Measurements from ENCODE around the gene GPX1. TPM values are rescaled to one million over a fixed set of nuclear protein-coding genes. Genes with fewer than 3 reads are reported as not detected.
"Not testable (repeated sequence)": the region's sequence is repeated elsewhere in the genome, so short reads cannot be mapped to it uniquely, and the experiment has no call there.

GPX1 gene
- 100 to 1,000 TPM; 123 to 207 TPM for total RNA-seq
- polyA plus RNA-seq (ENCODE audit: insufficient read depth, low read depth, low replicate concordance) = 129 TPM
- long read RNA-seq, donor 1, transcript GPX1-201 (1 exons, 1,135 nt) = minor isoform, 46 of 169 reads
- long read RNA-seq, donor 1, transcript GPX1-202 (2 exons, 1,151 nt) = major isoform, 122 of 169 reads
- long read RNA-seq, donor 1, partial matches to known transcripts = 0 of 169 reads
- long read RNA-seq, donor 1, other reads (novel, unspliced or antisense) = 0 of 169 reads
- long read RNA-seq, donor 2, transcript GPX1-202 (2 exons, 1,151 nt) = major isoform, 66 of 114 reads
- long read RNA-seq, donor 2, transcript GPX1-201 (1 exons, 1,135 nt) = minor isoform, 45 of 114 reads
- long read RNA-seq, donor 2, partial matches to known transcripts = 0 of 114 reads
- long read RNA-seq, donor 2, other reads (novel, unspliced or antisense) = 0 of 114 reads

- DNase-seq = peak; percentile 96
- Histone ChIP-seq H3K4me1 (peaks cover 10% of the 10 kb centered on the region), H3K9me3 (no peaks in the 10 kb centered on the region), H3K36me3 (ENCODE audit: low read depth, missing control alignments) (no peaks in the 10 kb centered on the region), H3K27ac (peak within 1 kb of the TSS; percentile 71 to 78), H3K27me3 (no peaks in the 10 kb centered on the region), H3K4me3 (peak within 1 kb of the TSS; percentile 74 to 82)
- TF ChIP-seq POLR2A (IDR thresholded peaks at IDR 0.05) (no peak), CTCF (IDR thresholded peaks at IDR 0.05) (no peak)
- intact Hi-C loops (cut with DNase I; ENCODE audit: low total_unique reads) = no loop called here
- WGBS, 2 donors = 0% methylated on average over 33 of the region's 46 CpGs; no CpG with 5 or more reads in 1 of the 2 donors
Observed at GRCh38 chr3:49358217-49358883, at the start of gene GPX1. GPX1 (minus strand) TSS chr3:49358353; CDS start chr3:49358278, 75 bp downstream.

GRCh38 chr3:49406571-49407565 lies 48.7 kb upstream of the GPX1 start:
- intact Hi-C loops (cut with DNase I; ENCODE audit: low total_unique reads) = no loop called here
- H3K36me3 ChIP-seq (ENCODE audit: low read depth, missing control alignments) = no peaks in the 10 kb centered on the region
- no peaks in the 10 kb centered on the region for H3K27me3 ChIP-seq
- no peak for TF ChIP-seq CTCF (IDR thresholded peaks at IDR 0.05)
- TF ChIP-seq POLR2A (IDR thresholded peaks at IDR 0.05) = no peak
- no peak for DNase-seq
- no peak overlapping the region for H3K27ac ChIP-seq
- WGBS, 2 donors = 57 to 64% methylated on average over 17 of the region's 17 CpGs
- H3K4me1 ChIP-seq = peaks cover 33% of the 10 kb centered on the region
- H3K9me3 ChIP-seq = no peaks in the 10 kb centered on the region
- no peak overlapping the region for H3K4me3 ChIP-seq

- WGBS, 2 donors = 50 to 55% methylated on average over 9 of the region's 9 CpGs
- H3K4me1 ChIP-seq = peaks cover 31% of the 10 kb centered on the region
- H3K36me3 ChIP-seq (ENCODE audit: low read depth, missing control alignments); H3K9me3 ChIP-seq; intact Hi-C loops (cut with DNase I; ENCODE audit: low total_unique reads); H3K4me3 ChIP-seq; H3K27me3 ChIP-seq; H3K27ac ChIP-seq; DNase-seq: not testable (repeated sequence)
Observed at GRCh38 chr3:49405570-49405969, 47.4 kb upstream of the GPX1 start.

- TF ChIP-seq CTCF (IDR thresholded peaks at IDR 0.05) (no peak), POLR2A (IDR thresholded peaks at IDR 0.05) (no peak)
- no peak overlapping the region for H3K4me3 ChIP-seq
- DNase-seq = no peak
- no peak overlapping the region for H3K27ac ChIP-seq
- intact Hi-C loops (cut with DNase I; ENCODE audit: low total_unique reads) = no loop called here
- no peaks in the 10 kb centered on the region for H3K9me3 ChIP-seq
- H3K36me3 ChIP-seq (ENCODE audit: low read depth, missing control alignments) = no peaks in the 10 kb centered on the region
- H3K4me1 ChIP-seq = peaks cover 15% of the 10 kb centered on the region
- 86 to 94% methylated on average over 5 of the region's 5 CpGs for WGBS, 2 donors
- H3K27me3 ChIP-seq = no peaks in the 10 kb centered on the region
Observed at GRCh38 chr3:49403891-49404290, 45.7 kb upstream of the GPX1 start.

All from testis (tissue), 5 donors.